NCI-H69 (cell line): ENCODE measurements around the gene LHFPL6.

Source experiments
- DNase-seq: peaks from one replicate; lab custom pipeline; 2025; lab: John Stamatoyannopoulos, UW

LHFPL6 gene

GRCh38 chr13:39462906-39463305 is 140.1 kb downstream of the LHFPL6 start:
- DNase-seq, result no peak

GRCh38 chr13:39462428-39462827 is 140.6 kb downstream of the LHFPL6 start:
- DNase-seq, result no peak

- no peak for DNase-seq
Observed at GRCh38 chr13:39461685-39462266, 141.2 kb downstream of the LHFPL6 start.

- no peak for DNase-seq
Observed at GRCh38 chr13:39457274-39457673, 145.7 kb downstream of the LHFPL6 start.

GRCh38 chr13:39455521-39456175 is 147.3 kb downstream of the LHFPL6 start:
- no peak for DNase-seq

GRCh38 chr13:39452834-39453233 is 150.2 kb downstream of the LHFPL6 start:
- peak; percentile 36 for DNase-seq

- peak; percentile 44 for DNase-seq
Observed at GRCh38 chr13:39452417-39452816, 150.6 kb downstream of the LHFPL6 start.

GRCh38 chr13:39451860-39452301 is 151.1 kb downstream of the LHFPL6 start:
- peak; percentile 83 for DNase-seq

GRCh38 chr13:39451301-39451700 is 151.7 kb downstream of the LHFPL6 start:
- DNase-seq, result peak; percentile 65

- no peak for DNase-seq
Observed at GRCh38 chr13:39450176-39450575, 152.8 kb downstream of the LHFPL6 start.

- DNase-seq, result peak; percentile 4
Observed at GRCh38 chr13:39448834-39449233, 154.2 kb downstream of the LHFPL6 start.

GRCh38 chr13:39446865-39447264 is 156.1 kb downstream of the LHFPL6 start:
- DNase-seq, result no peak

GRCh38 chr13:39444866-39445265 is 158.1 kb downstream of the LHFPL6 start:
- DNase-seq, result no peak

GRCh38 chr13:39433651-39434050 is 169.3 kb downstream of the LHFPL6 start:
- no peak for DNase-seq

- DNase-seq, result peak; percentile 89
Observed at GRCh38 chr13:39432196-39432595, 170.8 kb downstream of the LHFPL6 start.

GRCh38 chr13:39422845-39423565 is 180.0 kb downstream of the LHFPL6 start:
- DNase-seq, result no peak

- DNase-seq, result peak; percentile 49
Observed at GRCh38 chr13:39419876-39420275, 183.1 kb downstream of the LHFPL6 start.

- DNase-seq, result no peak
Observed at GRCh38 chr13:39419068-39419467, 183.9 kb downstream of the LHFPL6 start.

GRCh38 chr13:39418424-39418823 is 184.6 kb downstream of the LHFPL6 start:
- no peak for DNase-seq

GRCh38 chr13:39417643-39418042 is 185.3 kb downstream of the LHFPL6 start:
- no peak for DNase-seq

GRCh38 chr13:39417131-39417530 is 185.9 kb downstream of the LHFPL6 start:
- peak; percentile 8 for DNase-seq

- peak; percentile 31 for DNase-seq
Observed at GRCh38 chr13:39415008-39415802, 187.8 kb downstream of the LHFPL6 start.
